WTC11 (cell line): ENCODE measurements around the gene DOCK1. TPM values are rescaled to one million over a fixed set of nuclear protein-coding genes. Genes with fewer than 3 reads are reported as not detected.
A peak's percentile ranks its signal among the peaks of the same experiment; 100 is the strongest.

Experiments used
- ATAC-seq: fragments of 200-7000 bp; cut with Tn5 transposase; 2 replicates; pipeline ENCODE4 v1.10.0; 2021; ENCODE audit warnings: mild to moderate bottlenecking, moderate library complexity
- CTCF ChIA-PET: fragments of 300-600 bp; sonication (Branson Sonifier 250); formaldehyde crosslinking; loops from one replicate; lab custom pipeline; 2021; ENCODE audit warnings: antibody characterized with exemption; lab: Charles Lee
- POLR2A ChIA-PET: fragments of 350-600 bp; sonication (Branson Sonifier 250); formaldehyde crosslinking; loops from one replicate; lab custom pipeline; 2021; ENCODE audit warnings: antibody characterized with exemption; lab: Charles Lee
- DNase-seq: peaks from one replicate; pipeline ENCODE4 v3.0.0; 2021; ENCODE audit warnings: low spot score
- H3K27ac Mint-ChIP-seq: 2 replicates; pipeline ENCODE4 v1.8.0; 2021; ENCODE audit warnings: mixed read lengths
- H3K27me3 Mint-ChIP-seq: 2 replicates; pipeline ENCODE4 v1.8.0; 2021; ENCODE audit warnings: low read depth, mild to moderate bottlenecking, moderate library complexity, mixed read lengths
- H3K36me3 Mint-ChIP-seq: 2 replicates; pipeline ENCODE4 v1.8.0; 2021; ENCODE audit warnings: mixed read lengths
- H3K4me1 Mint-ChIP-seq: 2 replicates; pipeline ENCODE4 v1.8.0; 2022; ENCODE audit warnings: mixed read lengths
- H3K4me3 Mint-ChIP-seq: 2 replicates; pipeline ENCODE4 v1.8.0; 2021; ENCODE audit warnings: mild to moderate bottlenecking, moderate library complexity, mixed read lengths
- H3K9me3 Mint-ChIP-seq: 2 replicates; pipeline ENCODE4 v1.8.0; 2021; ENCODE audit warnings: mixed read lengths
- ATF3 ChIP-seq: sonication (generic); formaldehyde crosslinking; conservative IDR thresholded peaks from 2 replicates; pipeline ENCODE4 v1.8.1; 2022; ENCODE audit warnings: mild to moderate bottlenecking, missing genetic modification reagents
- CTCF ChIP-seq: fragments of 200-600 bp; IDR thresholded peaks from 2 replicates; pipeline ENCODE4 v1.8.0; 2022; ENCODE audit warnings: antibody characterized with exemption
- ERG ChIP-seq: fragments of 250-450 bp; sonication (Bioruptor Pico); IDR thresholded peaks from 2 replicates; pipeline ENCODE4 v1.8.0; 2021; ENCODE audit warnings: mild to moderate bottlenecking
- FOXP4 ChIP-seq: sonication (generic); formaldehyde crosslinking; IDR thresholded peaks from 2 replicates; pipeline ENCODE4 v1.8.0; 2022; ENCODE audit warnings: mild to moderate bottlenecking, missing genetic modification reagents
- GABPB1 ChIP-seq: sonication (generic); formaldehyde crosslinking; IDR thresholded peaks from 2 replicates; pipeline ENCODE4 v1.8.1; 2023; ENCODE audit warnings: mild to moderate bottlenecking, missing genetic modification reagents
- HMGXB4 ChIP-seq: sonication (generic); formaldehyde crosslinking; IDR thresholded peaks from 2 replicates; pipeline ENCODE4 v1.8.1; 2023; ENCODE audit warnings: mild to moderate bottlenecking, moderate library complexity, missing genetic modification reagents
- KAT7 ChIP-seq: sonication (generic); formaldehyde crosslinking; IDR thresholded peaks from 2 replicates; pipeline ENCODE4 v1.8.1; 2023; ENCODE audit warnings: missing genetic modification reagents, mild to moderate bottlenecking, borderline replicate concordance
- PRRX2 ChIP-seq: fragments of 250-450 bp; sonication (Bioruptor Pico); IDR thresholded peaks from 2 replicates; pipeline ENCODE4 v1.8.0; 2021; ENCODE audit warnings: mild to moderate bottlenecking
- SMAD4 ChIP-seq: sonication (generic); formaldehyde crosslinking; IDR thresholded peaks from 2 replicates; pipeline ENCODE4 v1.8.0; 2022; ENCODE audit warnings: mild to moderate bottlenecking, missing genetic modification reagents
- STAT6 ChIP-seq: sonication (generic); formaldehyde crosslinking; conservative IDR thresholded peaks from 2 replicates; pipeline ENCODE4 v1.8.1; 2023; ENCODE audit warnings: mild to moderate bottlenecking, low read depth, missing genetic modification reagents, moderate library complexity
- TCF7 ChIP-seq: sonication (generic); formaldehyde crosslinking; IDR thresholded peaks from 2 replicates; pipeline ENCODE4 v1.8.0; 2022; ENCODE audit warnings: mild to moderate bottlenecking, low read depth, missing genetic modification reagents, moderate library complexity
- USF2 ChIP-seq: sonication (generic); formaldehyde crosslinking; IDR thresholded peaks from 2 replicates; pipeline ENCODE4 v1.8.1; 2023; ENCODE audit warnings: mild to moderate bottlenecking, missing genetic modification reagents, moderate library complexity
- ZNF219 ChIP-seq: sonication (generic); formaldehyde crosslinking; IDR thresholded peaks from 2 replicates; pipeline ENCODE4 v1.8.0; 2023; ENCODE audit warnings: missing genetic modification reagents, mild to moderate bottlenecking, borderline replicate concordance
- ZNF263 ChIP-seq: sonication (generic); formaldehyde crosslinking; IDR thresholded peaks from 2 replicates; pipeline ENCODE4 v1.8.1; 2022; ENCODE audit warnings: low read depth, mild to moderate bottlenecking, moderate library complexity, missing genetic modification reagents
- ZNF317 ChIP-seq: sonication (generic); formaldehyde crosslinking; IDR thresholded peaks from 2 replicates; pipeline ENCODE4 v1.8.1; 2023; ENCODE audit warnings: low read depth, mild to moderate bottlenecking, moderate library complexity, missing genetic modification reagents, borderline replicate concordance
- ZNF512 ChIP-seq: sonication (generic); formaldehyde crosslinking; IDR thresholded peaks from 2 replicates; pipeline ENCODE4 v1.8.1; 2022; ENCODE audit warnings: missing genetic modification reagents, borderline replicate concordance
- total RNA-seq: library from RNA; stranded (reverse); gene quantifications from 3 replicates; pipeline ENCODE4 v1.2.3, GENCODE V29; 2021

DOCK1 gene
- total RNA-seq, 1 experiment from 2014 or later = 52.1 TPM

- TF ChIP-seq CTCF = no peak
- no peak for TF ChIP-seq SMAD4
- TF ChIP-seq ZNF512 (CRISPR knock-in tag) = no peak
- no peak for TF ChIP-seq FOXP4 (CRISPR knock-in tag)
- TF ChIP-seq KAT7 (CRISPR knock-in tag) = no peak
- no peak for TF ChIP-seq HMGXB4 (CRISPR knock-in tag)
- no peak for TF ChIP-seq ZNF263 (CRISPR knock-in tag)
Observed at GRCh38 chr10:127052001-127052400, 146.8 kb downstream of the DOCK1 start (continued).

GRCh38 chr10:127055263-127055662, 150.0 kb downstream of the DOCK1 start:
- Mint-ChIP-seq H3K27ac (no peak overlapping the region; the same call in 1 of the 2 replicates), H3K36me3 (peaks cover 64% of the 10 kb centered on the region), H3K4me1 (peaks cover 6% of the 10 kb centered on the region), H3K4me3 (no peak overlapping the region), H3K9me3 (peaks cover 19% of the 10 kb centered on the region), H3K27me3 (no peaks in the 10 kb centered on the region)
- ATAC-seq (no peak), DNase-seq (no peak)
- ChIA-PET POLR2A (no interaction called here), CTCF (no interaction called here)
- TF ChIP-seq STAT6 (CRISPR knock-in tag) = no peak
- TF ChIP-seq USF2 (CRISPR knock-in tag) = peak; percentile 51

GRCh38 chr10:127059314-127059713, 154.1 kb downstream of the DOCK1 start:
- ChIA-PET CTCF (no interaction called here), POLR2A (no interaction called here)
- Mint-ChIP-seq H3K27me3 (no peaks in the 10 kb centered on the region), H3K36me3 (peaks cover 61% of the 10 kb centered on the region), H3K27ac (no peak overlapping the region), H3K9me3 (peaks cover 19% of the 10 kb centered on the region), H3K4me3 (no peak overlapping the region), H3K4me1 (peaks cover 3% of the 10 kb centered on the region)
- DNase-seq = no peak
- TF ChIP-seq ZNF219 = no peak
- no peak for TF ChIP-seq ATF3 (CRISPR knock-in tag)
- no peak for TF ChIP-seq GABPB1
- no peak for TF ChIP-seq PRRX2 (CRISPR knock-in tag)
- no peak for TF ChIP-seq ZNF317 (CRISPR knock-in tag)
- no peak for TF ChIP-seq ERG
- no peak for TF ChIP-seq TCF7 (CRISPR knock-in tag)
- ATAC-seq = no peak
